Measurements from ENCODE around the gene TRIM74.
"Not testable (repeated sequence)": the region's sequence is repeated elsewhere in the genome, so short reads cannot be mapped to it uniquely, and the experiment has no call there.

The TRIM74 gene

GRCh38 chr7:72968980-72969516 lies at the start of gene TRIM74:
TSS of gene TRIM74 (minus strand) at chr7:72969466. CDS start at chr7:72966157, 3,309 bp downstream.
- DNase-seq (ENCODE audit: low read depth); H3K4me3 ChIP-seq (replicated peaks; ENCODE audit: low read depth, low read length): not testable (repeated sequence)

- H3K4me3 ChIP-seq (replicated peaks; ENCODE audit: low read depth, low read length) = peak overlapping the region; percentile 53
- peak; percentile 0 for DNase-seq (ENCODE audit: low read depth)
Observed at GRCh38 chr7:73006491-73006890, 37.2 kb upstream of the TRIM74 start.

GRCh38 chr7:73005693-73006447 lies 36.6 kb upstream of the TRIM74 start:
- peak overlapping the region; percentile 64 for H3K4me3 ChIP-seq (replicated peaks; ENCODE audit: low read depth, low read length)
- peak; percentile 82 for DNase-seq (ENCODE audit: low read depth)

GRCh38 chr7:73005356-73005692 lies 36.1 kb upstream of the TRIM74 start:
- not testable (repeated sequence) for DNase-seq (ENCODE audit: low read depth)
- H3K4me3 ChIP-seq (replicated peaks; ENCODE audit: low read depth, low read length) = peak overlapping the region; percentile 64

GRCh38 chr7:72997887-72998468 lies 28.7 kb upstream of the TRIM74 start:
- H3K4me3 ChIP-seq (replicated peaks; ENCODE audit: low read depth, low read length); DNase-seq (ENCODE audit: low read depth): not testable (repeated sequence)

GRCh38 chr7:72997447-72997846 lies 28.2 kb upstream of the TRIM74 start:
- not testable (repeated sequence) for DNase-seq (ENCODE audit: low read depth); H3K4me3 ChIP-seq (replicated peaks; ENCODE audit: low read depth, low read length)

GRCh38 chr7:72995484-72995883 lies 26.2 kb upstream of the TRIM74 start:
- not testable (repeated sequence) for H3K4me3 ChIP-seq (replicated peaks; ENCODE audit: low read depth, low read length); DNase-seq (ENCODE audit: low read depth)

- not testable (repeated sequence) for H3K4me3 ChIP-seq (replicated peaks; ENCODE audit: low read depth, low read length); DNase-seq (ENCODE audit: low read depth)
Observed at GRCh38 chr7:72990146-72990913, 21.1 kb upstream of the TRIM74 start.

GRCh38 chr7:72982084-72982483 lies 12.8 kb upstream of the TRIM74 start:
- H3K4me3 ChIP-seq (replicated peaks; ENCODE audit: low read depth, low read length); DNase-seq (ENCODE audit: low read depth): not testable (repeated sequence)

- H3K4me3 ChIP-seq (replicated peaks; ENCODE audit: low read depth, low read length); DNase-seq (ENCODE audit: low read depth): not testable (repeated sequence)
Observed at GRCh38 chr7:72980382-72980781, 11.1 kb upstream of the TRIM74 start.

- not testable (repeated sequence) for DNase-seq (ENCODE audit: low read depth); H3K4me3 ChIP-seq (replicated peaks; ENCODE audit: low read depth, low read length)
Observed at GRCh38 chr7:72976434-72976833, 7.2 kb upstream of the TRIM74 start.

- not testable (repeated sequence) for DNase-seq (ENCODE audit: low read depth); H3K4me3 ChIP-seq (replicated peaks; ENCODE audit: low read depth, low read length)
Observed at GRCh38 chr7:72975656-72976286, 6.5 kb upstream of the TRIM74 start.

GRCh38 chr7:72974781-72975180 lies 5.5 kb upstream of the TRIM74 start:
- DNase-seq (ENCODE audit: low read depth); H3K4me3 ChIP-seq (replicated peaks; ENCODE audit: low read depth, low read length): not testable (repeated sequence)

- not testable (repeated sequence) for H3K4me3 ChIP-seq (replicated peaks; ENCODE audit: low read depth, low read length); DNase-seq (ENCODE audit: low read depth)
Observed at GRCh38 chr7:72971505-72971904, 2.2 kb upstream of the TRIM74 start.

- H3K4me3 ChIP-seq (replicated peaks; ENCODE audit: low read depth, low read length); DNase-seq (ENCODE audit: low read depth): not testable (repeated sequence)
Observed at GRCh38 chr7:72969688-72970087, 422 bp upstream of the TRIM74 start.

GRCh38 chr7:72966892-72967291 lies 2.4 kb downstream of the TRIM74 start:
- DNase-seq (ENCODE audit: low read depth) = not testable (repeated sequence)

GRCh38 chr7:72965186-72965975 lies 3.9 kb downstream of the TRIM74 start:
- DNase-seq (ENCODE audit: low read depth); H3K4me3 ChIP-seq (replicated peaks; ENCODE audit: low read depth, low read length): not testable (repeated sequence)

More at GRCh38 chr7:72966892-72967291, 2.4 kb downstream of the TRIM74 start:
- not testable (repeated sequence) for H3K4me3 ChIP-seq (replicated peaks; ENCODE audit: low read depth, low read length)

GRCh38 chr7:72963056-72963455 lies 6.2 kb downstream of the TRIM74 start:
- not testable (repeated sequence) for H3K4me3 ChIP-seq (replicated peaks; ENCODE audit: low read depth, low read length); DNase-seq (ENCODE audit: low read depth)

Data from fibroblast of pulmonary artery (primary cell).